OCI-LY1 (cell line): ENCODE data around the gene APH1B.

Experiments
- H2AFZ ChIP-seq: fragments of 200-600 bp; sonication (generic), shearing (Covaris generic); 2 replicates; pipeline ENCODE4 v1.6.0; 2014; ENCODE audit warnings: antibody characterized with exemption, mild to moderate bottlenecking, low read length
- H3F3A ChIP-seq: fragments of 200-600 bp; sonication (generic), shearing (Covaris generic); 2 replicates; pipeline ENCODE4 v1.6.0; 2014; ENCODE audit warnings: mild to moderate bottlenecking, antibody characterized with exemption, low read length, moderate library complexity; ENCODE audit not compliant: insufficient read depth
- H3K27ac ChIP-seq: fragments of 200-600 bp; sonication (generic); 2 replicates; pipeline ENCODE4 v1.5.1; 2014; ENCODE audit warnings: low read length, mixed run types, mild to moderate bottlenecking, low read depth; ENCODE audit not compliant: poor library complexity, severe bottlenecking
- H3K27me3 ChIP-seq: fragments of 200-600 bp; sonication (generic); 2 replicates; pipeline ENCODE4 v1.6.0; 2014; ENCODE audit warnings: antibody characterized with exemption, mild to moderate bottlenecking, low read length, moderate library complexity; ENCODE audit not compliant: insufficient read depth
- H3K36me3 ChIP-seq: fragments of 200-600 bp; sonication (generic); 2 replicates; pipeline ENCODE4 v1.6.1; 2014; ENCODE audit warnings: mild to moderate bottlenecking, antibody characterized with exemption, low read length, moderate library complexity, mixed read lengths; ENCODE audit not compliant: insufficient read depth
- H3K4me1 ChIP-seq: fragments of 200-600 bp; sonication (generic); 2 replicates; pipeline ENCODE4 v1.5.1; 2014; ENCODE audit warnings: mild to moderate bottlenecking, low read length, moderate library complexity; ENCODE audit not compliant: insufficient read depth, severe bottlenecking
- H3K4me2 ChIP-seq: fragments of 200-600 bp; sonication (generic), shearing (Covaris generic); 2 replicates; pipeline ENCODE4 v1.6.1; 2014; ENCODE audit warnings: low read length
- H3K4me3 ChIP-seq: fragments of 200-600 bp; sonication (generic); 2 replicates; pipeline ENCODE4 v1.5.1; 2014; ENCODE audit warnings: low read length, low read depth, mild to moderate bottlenecking, mixed read lengths; ENCODE audit not compliant: poor library complexity, severe bottlenecking
- H3K79me2 ChIP-seq: fragments of 200-600 bp; shearing (Covaris generic); 2 replicates; pipeline ENCODE4 v1.6.1; 2016; ENCODE audit warnings: mixed run types, low read length, mixed read lengths; ENCODE audit not compliant: insufficient read depth
- H3K9ac ChIP-seq: fragments of 200-600 bp; sonication (generic), shearing (Covaris generic); 2 replicates; pipeline ENCODE4 v1.6.1; 2014; ENCODE audit warnings: mild to moderate bottlenecking, low read length, mixed read lengths
- H3K9me2 ChIP-seq: fragments of 200-600 bp; sonication (generic), shearing (Covaris generic); 2 replicates; pipeline ENCODE4 v1.6.1; 2014; ENCODE audit warnings: low read depth, mild to moderate bottlenecking, low read length, mixed read lengths
- H3K9me3 ChIP-seq: fragments of 200-600 bp; shearing (Covaris generic); 2 replicates; pipeline ENCODE4 v1.6.1; 2014; ENCODE audit warnings: low read length, mixed read lengths
- H4K20me1 ChIP-seq: fragments of 200-600 bp; sonication (generic), shearing (Covaris generic); 2 replicates; pipeline ENCODE4 v1.6.0; 2016; ENCODE audit warnings: mild to moderate bottlenecking, low read length; ENCODE audit not compliant: insufficient read depth
- EZH2 ChIP-seq: fragments of 200-600 bp; sonication (generic), shearing (Covaris generic); IDR thresholded peaks from 2 replicates; pipeline ENCODE4 v1.8.0; 2017; ENCODE audit warnings: borderline replicate concordance, mixed run types, mild to moderate bottlenecking, antibody characterized with exemption, low read length, moderate library complexity, mixed read lengths
- TF ChIP-seq, protein P1 (sequence below): fragments of 200-600 bp; sonication (generic), shearing (Covaris generic); IDR thresholded peaks from 2 replicates; pipeline ENCODE4 v1.5.1; 2017; ENCODE audit warnings: mild to moderate bottlenecking, antibody characterized with exemption, low read length, moderate library complexity, mixed read lengths

Gene APH1B

DNA sequence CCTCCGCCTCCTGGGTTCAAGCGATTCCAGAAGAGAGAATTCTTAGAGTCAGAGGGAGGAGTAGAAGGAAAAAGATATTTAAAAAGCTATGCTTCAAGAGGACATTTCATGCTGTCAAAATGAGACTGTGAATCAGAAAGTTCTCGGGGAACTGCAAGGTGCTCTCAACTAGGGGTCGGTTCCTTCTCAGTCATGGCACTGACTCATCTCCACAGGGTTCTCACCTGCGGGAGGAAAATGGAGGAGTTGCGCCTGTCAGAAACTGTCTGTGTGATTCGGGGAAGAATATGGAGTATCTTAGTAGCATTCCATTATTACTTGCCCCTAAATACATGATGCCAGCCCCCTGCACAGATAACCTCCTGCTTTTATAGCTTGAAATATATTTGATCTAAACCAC is 47.4 kb downstream of the APH1B start:
- Histone ChIP-seq H3F3A (no peaks in the 10 kb centered on the region), H3K9me3 (no peaks in the 10 kb centered on the region), H3K27ac (no peak overlapping the region), H3K9ac (no peak overlapping the region), H3K4me2 (no peak overlapping the region), H3K36me3 (no peaks in the 10 kb centered on the region), H3K9me2 (no peaks in the 10 kb centered on the region), H3K4me1 (no peaks in the 10 kb centered on the region), H3K79me2 (no peaks in the 10 kb centered on the region), H3K27me3 (no peaks in the 10 kb centered on the region; the same call in 1 of the 2 replicates), H2AFZ (no peak overlapping the region), H4K20me1 (no peaks in the 10 kb centered on the region), H3K4me3 (no peak overlapping the region)
- TF ChIP-seq, protein P1, sequence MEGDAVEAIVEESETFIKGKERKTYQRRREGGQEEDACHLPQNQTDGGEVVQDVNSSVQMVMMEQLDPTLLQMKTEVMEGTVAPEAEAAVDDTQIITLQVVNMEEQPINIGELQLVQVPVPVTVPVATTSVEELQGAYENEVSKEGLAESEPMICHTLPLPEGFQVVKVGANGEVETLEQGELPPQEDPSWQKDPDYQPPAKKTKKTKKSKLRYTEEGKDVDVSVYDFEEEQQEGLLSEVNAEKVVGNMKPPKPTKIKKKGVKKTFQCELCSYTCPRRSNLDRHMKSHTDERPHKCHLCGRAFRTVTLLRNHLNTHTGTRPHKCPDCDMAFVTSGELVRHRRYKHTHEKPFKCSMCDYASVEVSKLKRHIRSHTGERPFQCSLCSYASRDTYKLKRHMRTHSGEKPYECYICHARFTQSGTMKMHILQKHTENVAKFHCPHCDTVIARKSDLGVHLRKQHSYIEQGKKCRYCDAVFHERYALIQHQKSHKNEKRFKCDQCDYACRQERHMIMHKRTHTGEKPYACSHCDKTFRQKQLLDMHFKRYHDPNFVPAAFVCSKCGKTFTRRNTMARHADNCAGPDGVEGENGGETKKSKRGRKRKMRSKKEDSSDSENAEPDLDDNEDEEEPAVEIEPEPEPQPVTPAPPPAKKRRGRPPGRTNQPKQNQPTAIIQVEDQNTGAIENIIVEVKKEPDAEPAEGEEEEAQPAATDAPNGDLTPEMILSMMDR = no peak
- no peak for TF ChIP-seq EZH2

DNA sequence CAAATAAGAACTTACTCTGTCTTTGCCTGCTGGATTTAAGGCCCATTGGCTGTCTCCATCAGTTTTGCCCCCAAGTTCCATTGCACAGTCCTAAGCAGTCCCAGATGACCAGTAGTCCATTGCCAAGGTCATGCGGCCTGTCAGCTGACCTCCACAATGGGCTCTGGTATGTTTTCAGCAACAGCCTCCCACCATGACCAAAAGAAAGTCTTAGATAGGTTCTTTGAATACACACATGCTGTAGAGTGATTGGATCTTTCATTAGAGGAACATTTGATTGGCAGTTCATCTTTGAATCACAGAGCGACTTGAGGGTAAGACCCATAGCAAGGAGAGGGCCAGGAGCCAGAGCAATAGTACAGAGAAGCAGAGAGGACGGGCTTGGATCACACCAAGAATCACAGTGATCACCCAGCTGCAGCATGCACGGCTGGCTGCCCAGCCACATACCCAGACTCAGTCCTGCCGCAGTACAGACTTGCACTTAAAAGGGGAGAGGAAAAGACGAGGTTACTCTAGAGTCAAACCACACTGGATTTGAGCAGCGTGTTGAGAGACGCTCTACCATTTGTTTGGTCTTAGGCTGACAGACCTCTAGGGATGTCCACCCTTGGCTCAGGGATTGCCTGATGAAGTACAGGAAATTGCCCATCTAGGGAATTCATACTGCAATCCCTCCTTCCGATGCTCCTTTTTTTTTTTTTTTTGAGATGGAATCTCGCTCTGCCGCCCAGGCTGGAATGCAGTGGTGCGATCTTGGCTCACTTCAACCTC is 50.4 kb downstream of the APH1B start:
- Histone ChIP-seq H3K79me2 (no peaks in the 10 kb centered on the region), H3K4me2 (no peak overlapping the region), H3K36me3 (no peaks in the 10 kb centered on the region), H3K9me3 (no peaks in the 10 kb centered on the region), H3K9me2 (no peaks in the 10 kb centered on the region), H4K20me1 (no peaks in the 10 kb centered on the region), H2AFZ (no peak overlapping the region), H3K4me1 (no peaks in the 10 kb centered on the region), H3K4me3 (no peak overlapping the region), H3K27ac (no peak overlapping the region), H3F3A (no peaks in the 10 kb centered on the region), H3K9ac (no peak overlapping the region), H3K27me3 (no peaks in the 10 kb centered on the region; the same call in 1 of the 2 replicates)
- TF ChIP-seq EZH2 = no peak
- TF ChIP-seq, protein P1 = no peak

DNA sequence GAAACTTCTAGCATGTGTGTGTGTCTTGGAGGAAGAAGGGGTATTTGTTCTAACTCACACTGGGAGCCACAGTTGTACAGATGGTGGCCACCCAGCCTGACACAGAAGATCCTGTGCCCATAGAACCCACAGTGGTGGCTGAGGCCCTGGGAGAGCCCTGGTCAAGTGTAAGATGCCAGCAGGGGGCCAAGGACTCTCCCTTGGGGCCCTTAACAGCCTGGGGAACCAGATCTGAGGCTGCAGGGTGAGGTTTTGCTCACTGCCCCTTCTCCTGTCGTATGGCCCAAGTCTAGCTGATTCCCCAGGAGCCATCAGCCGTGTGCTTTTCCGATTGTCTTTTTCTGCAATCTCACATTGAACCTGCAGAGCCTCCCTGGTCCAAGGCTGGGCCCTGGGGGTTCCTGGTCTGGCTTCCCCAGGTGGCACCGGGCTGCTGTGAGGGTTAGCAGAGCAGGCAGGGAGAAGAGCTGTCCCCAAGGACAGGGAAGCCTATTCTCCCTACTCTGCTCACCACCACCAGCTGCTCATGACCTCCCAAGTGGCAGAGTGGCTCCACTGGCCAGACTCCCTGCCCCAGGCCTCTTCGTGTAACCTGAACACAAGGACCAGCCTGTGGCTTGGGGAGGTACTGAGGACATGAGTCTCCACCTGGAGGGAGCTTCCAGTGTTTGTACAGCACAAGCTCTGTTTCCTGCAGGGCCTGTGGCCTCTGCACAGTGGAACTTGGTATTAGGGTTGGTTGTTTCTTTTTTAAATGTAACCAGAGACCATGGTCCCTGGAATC is 52.4 kb downstream of the APH1B start:
- Histone ChIP-seq H3K4me2 (no peak overlapping the region), H4K20me1 (no peaks in the 10 kb centered on the region), H3K27me3 (no peaks in the 10 kb centered on the region; the same call in 1 of the 2 replicates), H3K27ac (no peak overlapping the region), H3K36me3 (no peaks in the 10 kb centered on the region), H3K4me3 (no peak overlapping the region), H3K9ac (no peak overlapping the region), H3K9me2 (no peaks in the 10 kb centered on the region), H3K9me3 (no peaks in the 10 kb centered on the region), H2AFZ (no peak overlapping the region), H3K79me2 (no peaks in the 10 kb centered on the region), H3F3A (no peaks in the 10 kb centered on the region), H3K4me1 (no peaks in the 10 kb centered on the region)
- TF ChIP-seq, protein P1 = no peak
- no peak for TF ChIP-seq EZH2
